SK-N-SH treated with all-trans-retinoic acid at 6 μM for 48 hours (cell line): ENCODE data around the gene MOV10L1.

Experiments
- ATAC-seq: fragments of 200-7000 bp; cut with Tn5 transposase; 3 replicates; pipeline ENCODE4 v1.9.1; 2020; ENCODE audit warnings: mild to moderate bottlenecking, moderate library complexity
- BACH2 ChIP-seq: fragments of 250-450 bp; sonication (Bioruptor Pico); IDR thresholded peaks from 2 replicates; pipeline ENCODE4 v1.9.0; 2021; ENCODE audit warnings: mild to moderate bottlenecking, borderline replicate concordance
- GLIS3 ChIP-seq: fragments of 250-450 bp; sonication (Bioruptor Pico); IDR thresholded peaks from 2 replicates; pipeline ENCODE4 v1.5.0; 2020; ENCODE audit warnings: mild to moderate bottlenecking, moderate library complexity
- ISL1 ChIP-seq: fragments of 250-450 bp; sonication (Bioruptor Pico); IDR thresholded peaks from 2 replicates; pipeline ENCODE4 v2.1.2; 2022; ENCODE audit warnings: mild to moderate bottlenecking, moderate library complexity
- OSR1 ChIP-seq: fragments of 250-450 bp; sonication (Bioruptor Pico); IDR thresholded peaks from 2 replicates; pipeline ENCODE4 v1.8.0; 2022; ENCODE audit warnings: moderate library complexity, mild to moderate bottlenecking, inconsistent platforms
- PPARA ChIP-seq: fragments of 250-450 bp; sonication (Bioruptor Pico); IDR thresholded peaks from 2 replicates; pipeline ENCODE4 v1.5.0; 2020; ENCODE audit warnings: mild to moderate bottlenecking, borderline replicate concordance
- SNAI2 ChIP-seq: fragments of 250-450 bp; sonication (Bioruptor Pico); IDR thresholded peaks from 2 replicates; pipeline ENCODE4 v1.5.0; 2020; ENCODE audit warnings: mild to moderate bottlenecking, moderate library complexity
- TCF4 ChIP-seq: fragments of 250-450 bp; sonication (Bioruptor Pico); IDR thresholded peaks from 2 replicates; pipeline ENCODE4 v1.8.0; 2021; ENCODE audit warnings: mild to moderate bottlenecking, moderate library complexity, borderline replicate concordance
- TOX ChIP-seq: fragments of 250-450 bp; sonication (Bioruptor Pico); IDR thresholded peaks from 2 replicates; pipeline ENCODE4 v1.8.0; 2021; ENCODE audit warnings: mild to moderate bottlenecking, moderate library complexity, borderline replicate concordance
- ZC3H10 ChIP-seq: fragments of 250-450 bp; sonication (Bioruptor Pico); IDR thresholded peaks from 2 replicates; pipeline ENCODE4 v1.5.1; 2021; ENCODE audit warnings: mild to moderate bottlenecking, moderate library complexity
- ZFP3 ChIP-seq: fragments of 250-450 bp; sonication (Bioruptor Pico); IDR thresholded peaks from 2 replicates; pipeline ENCODE4 v1.5.0; 2020; ENCODE audit warnings: mild to moderate bottlenecking, moderate library complexity
- ZFP30 ChIP-seq: fragments of 450-650 bp; formaldehyde crosslinking; IDR thresholded peaks from 2 replicates; pipeline ENCODE4 v1.5.0; 2022; ENCODE audit warnings: mild to moderate bottlenecking, moderate library complexity
- ZNF565 ChIP-seq: fragments of 450-650 bp; formaldehyde crosslinking; conservative IDR thresholded peaks from 2 replicates; pipeline ENCODE4 v1.5.0; 2020; ENCODE audit warnings: low read depth, mild to moderate bottlenecking, moderate library complexity
- ZNF70 ChIP-seq: fragments of 450-650 bp; formaldehyde crosslinking; IDR thresholded peaks from 2 replicates; pipeline ENCODE4 v1.5.0; 2020; ENCODE audit warnings: mild to moderate bottlenecking, moderate library complexity
- ZNF8 ChIP-seq: fragments of 450-650 bp; formaldehyde crosslinking; IDR thresholded peaks from 2 replicates; pipeline ENCODE4 v1.5.0; 2020; ENCODE audit warnings: mild to moderate bottlenecking, moderate library complexity
- TF ChIP-seq, protein P1 (sequence below): fragments of 250-450 bp; sonication (Bioruptor Pico); IDR thresholded peaks from 2 replicates; pipeline ENCODE4 v1.8.0; 2021; ENCODE audit warnings: low read depth, mild to moderate bottlenecking, moderate library complexity, borderline replicate concordance
- TF ChIP-seq, protein P2 (sequence below): fragments of 250-450 bp; sonication (Bioruptor Pico); IDR thresholded peaks from 2 replicates; pipeline ENCODE4 v1.5.1; 2020; ENCODE audit warnings: low read depth, mild to moderate bottlenecking, moderate library complexity
- TF ChIP-seq, protein P3 (sequence below): fragments of 250-450 bp; sonication (Bioruptor Pico); IDR thresholded peaks from 2 replicates; pipeline ENCODE4 v1.5.1; 2021; ENCODE audit warnings: mild to moderate bottlenecking, moderate library complexity
- TF ChIP-seq, protein P4 (sequence below): fragments of 250-450 bp; sonication (Bioruptor Pico); IDR thresholded peaks from 2 replicates; pipeline ENCODE4 v1.5.0; 2020; ENCODE audit warnings: mild to moderate bottlenecking, moderate library complexity

The MOV10L1 gene

DNA sequence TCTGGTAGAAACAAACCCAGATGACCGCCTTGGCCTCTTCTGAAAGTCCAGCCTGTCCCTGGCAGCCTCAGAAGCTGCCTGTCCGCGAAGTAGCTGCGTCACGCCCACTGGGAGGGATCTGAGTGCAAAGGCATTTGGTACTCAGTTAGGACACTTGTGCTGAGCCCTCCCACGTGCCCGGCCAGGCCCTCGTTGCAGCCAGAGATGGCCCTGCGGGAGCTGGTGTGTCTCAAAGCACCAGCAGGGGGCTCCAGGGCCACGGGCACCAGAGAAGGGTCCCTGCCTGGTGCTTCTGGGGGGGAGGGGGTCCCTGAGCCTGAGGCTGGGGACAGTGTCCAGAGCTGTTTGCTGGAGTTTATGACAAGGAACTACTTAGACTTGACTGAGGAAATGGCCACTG is 116.8 kb downstream of the MOV10L1 start (continued):
- TF ChIP-seq ZNF70 (CRISPR knock-in tag) = no peak
- TF ChIP-seq, protein P1, sequence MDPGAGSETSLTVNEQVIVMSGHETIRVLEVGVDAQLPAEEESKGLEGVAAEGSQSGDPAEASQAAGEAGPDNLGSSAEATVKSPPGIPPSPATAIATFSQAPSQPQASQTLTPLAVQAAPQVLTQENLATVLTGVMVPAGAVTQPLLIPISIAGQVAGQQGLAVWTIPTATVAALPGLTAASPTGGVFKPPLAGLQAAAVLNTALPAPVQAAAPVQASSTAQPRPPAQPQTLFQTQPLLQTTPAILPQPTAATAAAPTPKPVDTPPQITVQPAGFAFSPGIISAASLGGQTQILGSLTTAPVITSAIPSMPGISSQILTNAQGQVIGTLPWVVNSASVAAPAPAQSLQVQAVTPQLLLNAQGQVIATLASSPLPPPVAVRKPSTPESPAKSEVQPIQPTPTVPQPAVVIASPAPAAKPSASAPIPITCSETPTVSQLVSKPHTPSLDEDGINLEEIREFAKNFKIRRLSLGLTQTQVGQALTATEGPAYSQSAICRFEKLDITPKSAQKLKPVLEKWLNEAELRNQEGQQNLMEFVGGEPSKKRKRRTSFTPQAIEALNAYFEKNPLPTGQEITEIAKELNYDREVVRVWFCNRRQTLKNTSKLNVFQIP (CRISPR knock-in tag) = no peak

DNA sequence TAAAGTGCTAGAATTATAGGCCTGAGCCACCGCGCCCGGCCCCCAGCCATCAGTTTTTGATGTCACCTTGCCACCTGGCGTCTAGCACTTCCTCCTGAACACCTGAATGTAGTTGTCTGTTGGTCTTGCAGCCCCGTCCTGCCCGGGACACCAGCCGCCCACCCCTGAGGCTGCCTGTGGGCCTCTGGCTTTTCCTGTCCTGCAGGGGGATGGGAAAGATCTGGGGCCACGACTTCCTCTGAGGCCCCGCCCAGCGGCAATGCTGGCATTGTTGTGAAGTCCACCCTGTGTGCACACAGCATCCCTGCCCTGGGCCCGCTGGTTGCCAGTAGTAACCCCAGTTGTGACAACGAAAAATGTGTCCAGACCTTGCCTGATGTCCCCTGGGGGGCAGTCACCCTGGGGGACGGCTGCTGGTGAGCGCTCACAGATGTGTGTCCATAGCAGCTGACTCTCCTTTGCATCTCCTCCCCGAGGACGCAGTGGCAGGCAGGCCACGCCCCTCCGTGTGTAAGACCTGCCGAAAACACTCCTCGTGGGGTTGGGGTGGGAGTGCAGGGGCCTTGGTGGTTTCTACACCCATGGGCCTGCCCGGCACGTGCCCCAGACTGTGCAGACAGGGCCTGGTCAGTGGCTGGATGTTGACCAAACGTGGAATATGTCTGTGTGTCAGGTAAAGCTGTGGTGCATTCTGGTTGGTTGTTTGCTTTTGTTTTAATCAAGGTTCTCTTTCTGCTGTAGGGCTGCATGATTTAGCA is 117.8 kb downstream of the MOV10L1 start:
- TF ChIP-seq OSR1 (no peak), ZNF565 (CRISPR knock-in tag) (no peak), ZFP30 (no peak), BACH2 (CRISPR knock-in tag) (no peak), ZFP3 (no peak), ZNF8 (CRISPR knock-in tag) (no peak)
- TF ChIP-seq, protein P2, sequence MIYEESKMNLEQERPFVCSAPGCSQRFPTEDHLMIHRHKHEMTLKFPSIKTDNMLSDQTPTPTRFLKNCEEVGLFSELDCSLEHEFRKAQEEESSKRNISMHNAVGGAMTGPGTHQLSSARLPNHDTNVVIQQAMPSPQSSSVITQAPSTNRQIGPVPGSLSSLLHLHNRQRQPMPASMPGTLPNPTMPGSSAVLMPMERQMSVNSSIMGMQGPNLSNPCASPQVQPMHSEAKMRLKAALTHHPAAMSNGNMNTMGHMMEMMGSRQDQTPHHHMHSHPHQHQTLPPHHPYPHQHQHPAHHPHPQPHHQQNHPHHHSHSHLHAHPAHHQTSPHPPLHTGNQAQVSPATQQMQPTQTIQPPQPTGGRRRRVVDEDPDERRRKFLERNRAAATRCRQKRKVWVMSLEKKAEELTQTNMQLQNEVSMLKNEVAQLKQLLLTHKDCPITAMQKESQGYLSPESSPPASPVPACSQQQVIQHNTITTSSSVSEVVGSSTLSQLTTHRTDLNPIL (CRISPR knock-in tag) = no peak
- TF ChIP-seq, protein P3, sequence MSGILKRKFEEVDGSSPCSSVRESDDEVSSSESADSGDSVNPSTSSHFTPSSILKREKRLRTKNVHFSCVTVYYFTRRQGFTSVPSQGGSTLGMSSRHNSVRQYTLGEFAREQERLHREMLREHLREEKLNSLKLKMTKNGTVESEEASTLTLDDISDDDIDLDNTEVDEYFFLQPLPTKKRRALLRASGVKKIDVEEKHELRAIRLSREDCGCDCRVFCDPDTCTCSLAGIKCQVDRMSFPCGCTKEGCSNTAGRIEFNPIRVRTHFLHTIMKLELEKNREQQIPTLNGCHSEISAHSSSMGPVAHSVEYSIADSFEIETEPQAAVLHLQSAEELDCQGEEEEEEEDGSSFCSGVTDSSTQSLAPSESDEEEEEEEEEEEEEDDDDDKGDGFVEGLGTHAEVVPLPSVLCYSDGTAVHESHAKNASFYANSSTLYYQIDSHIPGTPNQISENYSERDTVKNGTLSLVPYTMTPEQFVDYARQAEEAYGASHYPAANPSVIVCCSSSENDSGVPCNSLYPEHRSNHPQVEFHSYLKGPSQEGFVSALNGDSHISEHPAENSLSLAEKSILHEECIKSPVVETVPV = no peak
- no peak for ATAC-seq

DNA sequence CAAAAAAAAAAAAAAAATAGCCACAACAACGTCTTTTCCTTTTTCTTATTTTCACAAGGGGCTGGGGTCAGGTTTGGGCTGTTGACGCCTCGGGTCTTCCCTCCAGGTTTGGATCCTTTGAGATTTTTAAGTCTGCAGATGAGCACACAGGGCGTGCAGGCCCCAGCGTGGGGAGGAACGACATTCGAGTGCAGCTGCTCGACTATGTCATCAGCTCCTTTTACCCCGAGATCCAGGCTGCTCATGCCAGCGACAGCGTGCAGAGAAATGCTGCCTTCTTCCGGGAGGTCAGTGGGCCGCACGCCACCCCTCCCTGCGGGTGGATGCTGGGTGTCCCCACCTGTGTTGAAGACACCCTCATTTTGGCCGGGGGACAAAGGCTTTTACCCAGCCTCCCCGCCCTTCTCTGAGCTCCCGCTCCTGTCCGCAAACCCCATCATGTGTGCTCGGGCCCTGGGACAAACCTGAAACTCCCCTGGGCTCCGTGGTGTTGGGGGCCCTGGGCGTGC is 118.7 kb downstream of the MOV10L1 start:
- TF ChIP-seq ZNF70 (CRISPR knock-in tag) = no peak
- no peak for TF ChIP-seq PPARA (CRISPR knock-in tag)
- TF ChIP-seq, all 23 proteins: peak for 0
- ATAC-seq = no peak

DNA sequence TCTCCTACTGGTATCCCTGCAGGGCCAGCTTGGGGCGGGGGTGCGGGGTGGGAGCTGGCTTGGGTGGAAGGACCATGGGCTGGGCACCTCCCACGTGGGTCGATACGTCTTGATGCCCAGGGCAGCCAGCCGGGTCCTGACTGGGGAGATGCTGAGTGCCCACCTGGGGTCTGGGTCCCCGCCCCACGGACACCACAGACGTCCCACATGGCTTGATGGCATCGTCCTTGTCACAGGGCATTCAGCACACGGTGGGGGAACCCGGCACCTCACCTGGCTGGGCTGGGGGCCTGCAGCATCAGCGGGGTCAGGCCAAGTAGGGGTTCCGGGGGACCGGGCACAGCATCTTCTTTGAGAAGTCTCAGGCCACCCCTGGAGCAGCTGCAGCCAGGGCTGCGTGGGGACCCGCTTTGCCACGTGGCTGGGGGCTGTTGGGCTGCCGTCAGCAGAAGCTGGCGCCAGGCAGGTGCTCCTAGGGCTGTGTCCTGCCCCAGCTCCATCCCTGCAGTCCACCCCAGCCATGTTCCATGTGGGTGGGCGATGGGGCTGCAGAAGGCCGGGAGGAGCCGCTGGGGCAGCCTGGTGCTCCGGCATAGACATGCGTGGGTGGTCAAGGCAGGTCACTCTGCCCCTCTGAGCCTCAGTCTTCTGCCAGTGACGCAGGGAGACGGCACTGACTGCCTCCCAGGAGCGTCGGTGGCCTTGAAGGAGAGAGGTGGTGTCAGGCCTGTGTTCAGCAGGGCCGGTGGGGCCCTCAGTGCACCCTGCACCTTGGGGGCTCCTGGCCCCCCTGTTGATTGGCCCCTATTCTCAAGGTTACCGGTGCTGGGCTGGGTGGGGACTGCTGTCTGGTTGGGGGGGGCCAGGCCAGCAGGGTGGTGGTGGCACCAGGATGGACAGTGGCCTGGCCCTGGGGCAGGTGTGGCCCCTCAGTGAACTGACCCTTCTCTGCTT is 119.4 kb downstream of the MOV10L1 start:
- TF ChIP-seq ZC3H10 = no peak
- peak; percentile 20 for ATAC-seq

DNA sequence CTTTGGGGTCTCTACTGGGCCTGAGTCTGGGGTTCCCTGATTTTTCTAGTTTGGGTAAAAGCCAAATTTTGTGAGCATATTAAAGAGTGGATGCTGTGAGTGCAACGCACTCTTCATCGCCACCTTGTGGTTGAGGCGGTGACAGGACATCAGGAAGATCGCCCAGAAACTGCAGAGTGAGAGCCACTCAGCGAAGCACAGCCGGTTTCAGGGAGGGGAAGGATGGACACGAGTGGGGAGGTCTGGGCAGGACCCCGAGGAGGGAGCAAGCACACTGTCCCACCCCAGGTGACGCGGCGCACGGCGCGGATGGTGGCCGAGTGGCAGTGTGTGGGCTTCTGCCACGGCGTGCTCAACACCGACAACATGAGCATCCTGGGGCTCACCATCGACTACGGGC is 120.1 kb downstream of the MOV10L1 start:
- ATAC-seq = peak; percentile 75
- TF ChIP-seq, protein P4, sequence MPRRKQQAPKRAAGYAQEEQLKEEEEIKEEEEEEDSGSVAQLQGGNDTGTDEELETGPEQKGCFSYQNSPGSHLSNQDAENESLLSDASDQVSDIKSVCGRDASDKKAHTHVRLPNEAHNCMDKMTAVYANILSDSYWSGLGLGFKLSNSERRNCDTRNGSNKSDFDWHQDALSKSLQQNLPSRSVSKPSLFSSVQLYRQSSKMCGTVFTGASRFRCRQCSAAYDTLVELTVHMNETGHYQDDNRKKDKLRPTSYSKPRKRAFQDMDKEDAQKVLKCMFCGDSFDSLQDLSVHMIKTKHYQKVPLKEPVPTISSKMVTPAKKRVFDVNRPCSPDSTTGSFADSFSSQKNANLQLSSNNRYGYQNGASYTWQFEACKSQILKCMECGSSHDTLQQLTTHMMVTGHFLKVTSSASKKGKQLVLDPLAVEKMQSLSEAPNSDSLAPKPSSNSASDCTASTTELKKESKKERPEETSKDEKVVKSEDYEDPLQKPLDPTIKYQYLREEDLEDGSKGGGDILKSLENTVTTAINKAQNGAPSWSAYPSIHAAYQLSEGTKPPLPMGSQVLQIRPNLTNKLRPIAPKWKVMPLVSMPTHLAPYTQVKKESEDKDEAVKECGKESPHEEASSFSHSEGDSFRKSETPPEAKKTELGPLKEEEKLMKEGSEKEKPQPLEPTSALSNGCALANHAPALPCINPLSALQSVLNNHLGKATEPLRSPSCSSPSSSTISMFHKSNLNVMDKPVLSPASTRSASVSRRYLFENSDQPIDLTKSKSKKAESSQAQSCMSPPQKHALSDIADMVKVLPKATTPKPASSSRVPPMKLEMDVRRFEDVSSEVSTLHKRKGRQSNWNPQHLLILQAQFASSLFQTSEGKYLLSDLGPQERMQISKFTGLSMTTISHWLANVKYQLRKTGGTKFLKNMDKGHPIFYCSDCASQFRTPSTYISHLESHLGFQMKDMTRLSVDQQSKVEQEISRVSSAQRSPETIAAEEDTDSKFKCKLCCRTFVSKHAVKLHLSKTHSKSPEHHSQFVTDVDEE (CRISPR knock-in tag) = no peak

DNA sequence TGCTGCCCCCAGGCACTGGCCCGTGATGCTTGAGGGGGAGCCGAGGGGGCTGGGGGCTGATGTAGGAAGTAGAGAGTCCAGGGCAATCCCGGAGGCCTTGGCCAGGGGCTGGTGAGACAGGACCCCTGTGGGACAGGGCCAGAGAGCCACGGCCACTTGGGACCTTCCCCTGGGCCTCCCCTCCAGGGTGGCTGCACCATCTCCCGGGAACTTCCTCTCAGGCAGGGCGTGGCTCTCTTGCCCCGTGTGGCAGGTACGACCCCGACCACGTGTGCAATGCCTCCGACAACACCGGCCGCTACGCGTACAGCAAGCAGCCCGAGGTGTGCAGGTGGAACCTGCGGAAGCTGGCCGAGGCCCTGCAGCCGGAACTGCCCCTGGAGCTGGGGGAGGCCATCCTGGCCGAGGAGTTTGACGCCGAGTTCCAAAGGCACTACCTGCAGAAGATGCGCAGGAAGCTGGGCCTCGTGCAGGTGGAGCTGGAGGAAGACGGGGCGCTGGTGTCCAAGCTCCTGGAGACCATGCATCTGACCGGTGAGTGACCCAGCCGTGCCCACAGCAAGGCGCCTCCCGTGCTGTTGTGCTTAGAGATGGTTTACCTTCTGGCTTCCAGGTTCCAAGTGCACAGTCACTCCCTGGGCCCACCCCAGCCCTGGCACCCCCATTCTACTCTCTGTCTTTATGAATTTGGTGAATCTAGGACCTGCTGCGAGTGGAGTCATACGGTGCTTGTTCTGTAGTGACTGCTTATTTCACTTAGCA is 120.8 kb downstream of the MOV10L1 start:
- no peak for ATAC-seq
- TF ChIP-seq GLIS3 (CRISPR knock-in tag) (no peak), BACH2 (CRISPR knock-in tag) (no peak), ZFP30 (no peak), TCF4 (no peak), SNAI2 (no peak), ISL1 (CRISPR knock-in tag) (no peak), ZNF70 (CRISPR knock-in tag) (no peak), PPARA (CRISPR knock-in tag) (no peak), ZNF565 (CRISPR knock-in tag) (no peak), TOX (CRISPR knock-in tag) (no peak), ZNF8 (CRISPR knock-in tag) (no peak), OSR1 (no peak), ZC3H10 (no peak)
- TF ChIP-seq, protein P1 (CRISPR knock-in tag) = no peak
